Endodermal cell (in vitro differentiated cells): ENCODE results near the gene DRICH1. TPM values are rescaled to one million over a fixed set of nuclear protein-coding genes. Genes with fewer than 3 reads are reported as not detected.
A peak's percentile ranks its signal among the peaks of the same experiment; 100 is the strongest.
"Not testable (repeated sequence)": the region's sequence is repeated elsewhere in the genome, so short reads cannot be mapped to it uniquely, and the experiment has no call there.

Experiments
- DNase-seq: peaks from one replicate; pipeline ENCODE4 v3.0.0-alpha.2; 2017
- H3K27ac ChIP-seq: 2 replicates; pipeline ENCODE4 v1.5.1; 2013; ENCODE audit warnings: mild to moderate bottlenecking, low read depth, low read length, moderate library complexity
- H3K27me3 ChIP-seq: 2 replicates; pipeline ENCODE4 v1.6.1; 2013; ENCODE audit warnings: mild to moderate bottlenecking, low read length, moderate library complexity; ENCODE audit not compliant: insufficient read depth, control insufficient read depth, poor library complexity, severe bottlenecking
- H3K36me3 ChIP-seq: 2 replicates; pipeline ENCODE4 v1.7.0; 2013; ENCODE audit warnings: mild to moderate bottlenecking, low read length, moderate library complexity; ENCODE audit not compliant: control insufficient read depth, insufficient read depth
- H3K4me1 ChIP-seq: one replicate; pipeline ENCODE4 v1.7.0; 2013; ENCODE audit warnings: low read length; ENCODE audit not compliant: control insufficient read depth, insufficient read depth
- H3K4me3 ChIP-seq: 2 replicates; pipeline ENCODE4 v1.5.1; 2013; ENCODE audit warnings: mild to moderate bottlenecking, low read length, moderate library complexity
- H3K9ac ChIP-seq: 2 replicates; pipeline ENCODE4 v1.6.1; 2013; ENCODE audit warnings: mild to moderate bottlenecking, low read length, moderate library complexity; ENCODE audit not compliant: poor library complexity, severe bottlenecking; ENCODE audit errors: extremely low read depth
- H3K9me3 ChIP-seq: 2 replicates; pipeline ENCODE4 v1.6.1; 2013; ENCODE audit warnings: mild to moderate bottlenecking, low read length, moderate library complexity; ENCODE audit not compliant: control insufficient read depth
- H3K27ac Mint-ChIP-seq: 2 replicates; pipeline ENCODE4 v1.8.0; 2020; ENCODE audit warnings: mixed read lengths
- H3K27me3 Mint-ChIP-seq: 2 replicates; pipeline ENCODE4 v1.8.0; 2021; ENCODE audit warnings: mild to moderate bottlenecking, mixed read lengths; ENCODE audit not compliant: insufficient read depth
- H3K36me3 Mint-ChIP-seq: 2 replicates; pipeline ENCODE4 v1.8.0; 2020; ENCODE audit warnings: low read depth, mixed read lengths
- H3K4me1 Mint-ChIP-seq: 2 replicates; pipeline ENCODE4 v1.8.0; 2020; ENCODE audit warnings: mixed read lengths
- H3K4me3 Mint-ChIP-seq: 2 replicates; pipeline ENCODE4 v1.8.0; 2020; ENCODE audit warnings: mild to moderate bottlenecking, moderate library complexity, mixed read lengths
- H3K9me3 Mint-ChIP-seq: 2 replicates; pipeline ENCODE4 v1.8.0; 2020; ENCODE audit warnings: mild to moderate bottlenecking, mixed read lengths
- CTCF ChIP-seq: fragments of 200-600 bp; sonication (generic); conservative IDR thresholded peaks from 2 replicates; pipeline ENCODE4 v1.5.0; 2021; ENCODE audit warnings: antibody characterized with exemption, mild to moderate bottlenecking
- WGBS, 2 experiments: methylation state at CpG; one replicate each; pipeline versions ENCODE4 v1.1.5 to v1.1.7; 2013; ENCODE audit warnings: missing lambda C conversion rate in 2 of 2, mixed read lengths in 1 of 2; ENCODE audit not compliant: insufficient coverage in 1 of 2, insufficient read length in 1 of 2; 5-methylcytosine and 5-hydroxymethylcytosine counted together
- total RNA-seq, 2 donors: library from RNA; stranded (reverse); fragmentation: NEBNext Ultra II Directional in 1 of 2; extraction: Animal tissue kit (Norgen Biotek cat#: 25700) in 1 of 2; gene quantifications; 2 replicates in 1 of 2; 3 replicates in 1 of 2; pipeline ENCODE4 v1.2.1, GENCODE V29; 2021

DRICH1 gene
- total RNA-seq, 2 donors from 2014 or later: 0.24 TPM; not detected in 1

- Histone ChIP-seq H3K4me3 (no peak overlapping the region), H3K9ac (no peak overlapping the region), H3K4me1 (peaks cover 16% of the 10 kb centered on the region), H3K27ac (peak overlapping the region; percentile 6), H3K36me3 (no peaks in the 10 kb centered on the region), H3K9me3 (no peaks in the 10 kb centered on the region), H3K27me3 (no peaks in the 10 kb centered on the region)
- Mint-ChIP-seq H3K4me3 (peak overlapping the region; percentile 25), H3K36me3 (peaks cover 3% of the 10 kb centered on the region), H3K27ac (peak overlapping the region; percentile 20), H3K4me1 (peaks cover 27% of the 10 kb centered on the region), H3K9me3 (peaks cover 1% of the 10 kb centered on the region), H3K27me3 (no peaks in the 10 kb centered on the region)
- no peak for TF ChIP-seq CTCF
- 77% methylated on average over 7 to 25 of the region's 26 CpGs for WGBS, 2 experiments
- DNase-seq: peak; percentile 65
Observed at GRCh38 chr22:23673826-23674690, 41.9 kb upstream of the DRICH1 start.

- H3K9me3 Mint-ChIP-seq: peaks cover 3% of the 10 kb centered on the region
- Histone ChIP-seq H3K27me3 (no peaks in the 10 kb centered on the region), H3K36me3 (no peaks in the 10 kb centered on the region), H3K4me3 (no peak overlapping the region), H3K9me3 (no peaks in the 10 kb centered on the region), H3K27ac (no peak overlapping the region), H3K4me1 (peaks cover 16% of the 10 kb centered on the region), H3K9ac (no peak overlapping the region)
- 81 to 89% methylated on average over 4 to 7 of the region's 7 CpGs for WGBS, 2 experiments
- peak; percentile 60 for DNase-seq
- peaks cover 4% of the 10 kb centered on the region for H3K36me3 Mint-ChIP-seq
- H3K27me3 Mint-ChIP-seq: no peaks in the 10 kb centered on the region
- H3K4me1 Mint-ChIP-seq: peaks cover 26% of the 10 kb centered on the region
- H3K27ac Mint-ChIP-seq: no peak overlapping the region
- no peak for TF ChIP-seq CTCF
- no peak overlapping the region for H3K4me3 Mint-ChIP-seq
Observed at GRCh38 chr22:23673050-23673620, 41.0 kb upstream of the DRICH1 start.

GRCh38 chr22:23672307-23673049 lies 40.4 kb upstream of the DRICH1 start:
- H3K36me3 ChIP-seq, DNase-seq, H3K4me3 Mint-ChIP-seq, H3K27me3 Mint-ChIP-seq, H3K9me3 ChIP-seq, H3K9ac ChIP-seq, H3K27ac ChIP-seq, H3K4me3 ChIP-seq, H3K36me3 Mint-ChIP-seq, H3K27me3 ChIP-seq, H3K9me3 Mint-ChIP-seq: not testable (repeated sequence)
- Mint-ChIP-seq H3K27ac (peak overlapping the region; percentile 65), H3K4me1 (peaks cover 20% of the 10 kb centered on the region)
- peaks cover 16% of the 10 kb centered on the region for H3K4me1 ChIP-seq
- 88 to 91% methylated on average over 6 to 8 of the region's 8 CpGs for WGBS, 2 experiments

GRCh38 chr22:23671387-23671786 lies 39.3 kb upstream of the DRICH1 start:
- not testable (repeated sequence) for H3K27me3 ChIP-seq, H3K9me3 ChIP-seq, H3K9ac ChIP-seq, H3K9me3 Mint-ChIP-seq, H3K27ac Mint-ChIP-seq, H3K27ac ChIP-seq, H3K27me3 Mint-ChIP-seq, DNase-seq, H3K36me3 ChIP-seq, H3K4me3 Mint-ChIP-seq, H3K4me3 ChIP-seq
- peaks cover 16% of the 10 kb centered on the region for H3K4me1 ChIP-seq
- H3K4me1 Mint-ChIP-seq: peaks cover 19% of the 10 kb centered on the region
- 78% methylated on average over 1 of the region's 4 CpGs; no CpG with 5 or more reads in 1 of the 2 experiments for WGBS, 2 experiments
- peaks cover 12% of the 10 kb centered on the region for H3K36me3 Mint-ChIP-seq
